Caco-2 (cell line): ENCODE measurements around the gene CRYGD. TPM values are rescaled to one million over a fixed set of nuclear protein-coding genes. Genes with fewer than 3 reads are reported as not detected.

ENCODE experiments used
- BruUV-seq: library from RNA; stranded (reverse); fragments of 400-500 nt; replicated peaks from 2 replicates; lab custom pipeline; 2021; lab: Mats Ljungman, UMichigan
- CTCF ChIA-PET: fragments of 300-600 bp; sonication (Branson Sonifier 250); formaldehyde crosslinking; loops from one replicate; lab custom pipeline; 2022; ENCODE audit warnings: antibody characterized with exemption; lab: Charles Lee
- POLR2A ChIA-PET: fragments of 300-600 bp; sonication (Branson Sonifier 250); formaldehyde crosslinking; loops from one replicate; lab custom pipeline; 2022; ENCODE audit warnings: antibody characterized with exemption; lab: Charles Lee
- DNase-seq, 2 experiments: peaks; one replicate each; pipeline versions ENCODE4 v3.0.0 to v3.0.0-alpha.2; 2020 to 2022
- H3K27me3 ChIP-seq: replicated peaks from 2 replicates; pipeline ENCODE4 v1.6.0; 2011; ENCODE audit warnings: low read length; ENCODE audit not compliant: control insufficient read depth, insufficient read depth
- H3K36me3 ChIP-seq: 2 replicates; pipeline ENCODE4 v1.5.1; 2011; ENCODE audit warnings: low read length; ENCODE audit not compliant: control insufficient read depth, insufficient read depth
- H3K4me1 ChIP-seq: fragments of 250-450 bp; sonication (Bioruptor Pico); 2 replicates; pipeline ENCODE4 v1.5.1; 2020; ENCODE audit warnings: mild to moderate bottlenecking
- H3K4me3 ChIP-seq: 2 replicates; pipeline ENCODE4 v1.5.1; 2011; ENCODE audit warnings: low read depth, mild to moderate bottlenecking, control low read depth, low read length
- H3K9me3 ChIP-seq: fragments of 250-450 bp; sonication (Bioruptor Pico); 2 replicates; pipeline ENCODE4 v1.5.1; 2020; ENCODE audit warnings: mild to moderate bottlenecking, moderate library complexity
- H3K27ac Mint-ChIP-seq: one replicate; pipeline ENCODE4 v1.8.0; 2022; ENCODE audit warnings: mixed read lengths; ENCODE audit not compliant: unreplicated experiment
- H3K27me3 Mint-ChIP-seq: one replicate; pipeline ENCODE4 v1.8.0; 2022; ENCODE audit warnings: mixed read lengths; ENCODE audit not compliant: insufficient read depth, unreplicated experiment
- H3K36me3 Mint-ChIP-seq: one replicate; pipeline ENCODE4 v1.8.0; 2022; ENCODE audit warnings: mild to moderate bottlenecking, mixed read lengths; ENCODE audit not compliant: insufficient read depth, unreplicated experiment
- H3K4me1 Mint-ChIP-seq: one replicate; pipeline ENCODE4 v1.8.0; 2022; ENCODE audit warnings: low read depth, mixed read lengths; ENCODE audit not compliant: unreplicated experiment
- H3K4me3 Mint-ChIP-seq: one replicate; pipeline ENCODE4 v1.8.0; 2022; ENCODE audit warnings: mild to moderate bottlenecking, moderate library complexity, mixed read lengths; ENCODE audit not compliant: unreplicated experiment
- H3K9me3 Mint-ChIP-seq: one replicate; pipeline ENCODE4 v1.8.0; 2022; ENCODE audit warnings: mixed read lengths; ENCODE audit not compliant: unreplicated experiment
- CTCF ChIP-seq, 2 experiments: fragments of 200-600 bp in 1 of 2; IDR thresholded peaks; 1 replicate in 1 of 2; 2 replicates in 1 of 2; pipeline versions ENCODE4 v1.5.1 to v1.8.0; 2011 to 2022; ENCODE audit warnings: antibody characterized with exemption in 1 of 2, control low read depth in 1 of 2, inconsistent platforms in 1 of 2, low read depth in 1 of 2, low read length in 1 of 2, mild to moderate bottlenecking in 1 of 2, moderate library complexity in 1 of 2; ENCODE audit not compliant: insufficient read depth in 1 of 2, severe bottlenecking in 1 of 2, unreplicated experiment in 1 of 2
- intact Hi-C: fragments of 100-400 bp; cut with micrococcal nuclease; formaldehyde crosslinking; loops from one replicate; pipeline ENCODE4 v1.10.0; 2022; ENCODE audit not compliant: unreplicated experiment
- total RNA-seq: library from RNA; stranded (reverse); gene quantifications from 2 replicates; pipeline ENCODE4 v1.2.3, GENCODE V29; 2022

CRYGD gene
- total RNA-seq, 1 experiment from 2014 or later = not detected

GRCh38 chr2:208127090-208127489, 2.8 kb upstream of the CRYGD start:
- no peak for TF ChIP-seq CTCF (IDR thresholded peaks at IDR 0.05; ENCODE audit: insufficient read depth in 1 of 2, low read depth in 1 of 2, low read length in 1 of 2, severe bottlenecking in 1 of 2, unreplicated experiment in 1 of 2)
- peaks cover 37% of the 10 kb centered on the region for H3K4me1 Mint-ChIP-seq
- POLR2A ChIA-PET = no interaction called here
- CTCF ChIA-PET = no interaction called here
- no peaks in the 10 kb centered on the region for H3K9me3 Mint-ChIP-seq
- no peaks in the 10 kb centered on the region for H3K27me3 Mint-ChIP-seq
- H3K4me3 ChIP-seq = no peak overlapping the region
- H3K36me3 ChIP-seq = no peaks in the 10 kb centered on the region
- no peak overlapping the region for H3K4me3 Mint-ChIP-seq
- no TSS peak for BruUV-seq
- no peak for DNase-seq
- no peaks in the 10 kb centered on the region for H3K9me3 ChIP-seq
- H3K36me3 Mint-ChIP-seq = peaks cover 10% of the 10 kb centered on the region
- intact Hi-C loops = no loop called here
- no peak overlapping the region for H3K27ac Mint-ChIP-seq
- peaks cover 31% of the 10 kb centered on the region for H3K4me1 ChIP-seq
- H3K27me3 ChIP-seq = no peaks in the 10 kb centered on the region

- Mint-ChIP-seq H3K36me3 (peaks cover 10% of the 10 kb centered on the region), H3K27ac (peak overlapping the region; percentile 88), H3K27me3 (no peaks in the 10 kb centered on the region), H3K4me3 (peak overlapping the region; percentile 44), H3K4me1 (peaks cover 27% of the 10 kb centered on the region), H3K9me3 (no peaks in the 10 kb centered on the region)
- no peaks in the 10 kb centered on the region for H3K9me3 ChIP-seq
- BruUV-seq = no TSS peak
- POLR2A ChIA-PET = interaction anchor here (0.6 kb wide), 1 partner anchor 11 kb away, joined by 3 read pairs; no protein-coding TSS in a partner anchor
- H3K4me1 ChIP-seq = peaks cover 27% of the 10 kb centered on the region
- CTCF ChIA-PET = interaction anchor here (0.7 to 0.9 kb wide), 2 partner anchors 85 to 100 kb away, joined by 3 to 5 read pairs; partner anchors contain the start of gene PLEKHM3
- no peaks in the 10 kb centered on the region for H3K36me3 ChIP-seq
- H3K4me3 ChIP-seq = no peak overlapping the region
- no peak for TF ChIP-seq CTCF (IDR thresholded peaks at IDR 0.05; ENCODE audit: insufficient read depth in 1 of 2, low read depth in 1 of 2, low read length in 1 of 2, severe bottlenecking in 1 of 2, unreplicated experiment in 1 of 2)
- H3K27me3 ChIP-seq = no peaks in the 10 kb centered on the region
- DNase-seq = no peak
- intact Hi-C loops = no loop called here
Observed at GRCh38 chr2:208125251-208125650, 927 bp upstream of the CRYGD start.

- intact Hi-C loops = no loop called here
- Mint-ChIP-seq H3K27me3 (no peaks in the 10 kb centered on the region), H3K36me3 (peaks cover 24% of the 10 kb centered on the region), H3K4me1 (peaks cover 33% of the 10 kb centered on the region), H3K27ac (no peak overlapping the region), H3K4me3 (no peak overlapping the region), H3K9me3 (no peaks in the 10 kb centered on the region)
- POLR2A ChIA-PET = no interaction called here
- H3K4me3 ChIP-seq = no peak overlapping the region
- no peaks in the 10 kb centered on the region for H3K9me3 ChIP-seq
- no peak for TF ChIP-seq CTCF (IDR thresholded peaks at IDR 0.05; ENCODE audit: insufficient read depth in 1 of 2, low read depth in 1 of 2, low read length in 1 of 2, severe bottlenecking in 1 of 2, unreplicated experiment in 1 of 2)
- no peaks in the 10 kb centered on the region for H3K27me3 ChIP-seq
- DNase-seq = no peak
- CTCF ChIA-PET = interaction anchor here (1.0 kb wide), 1 partner anchor 20 kb away, joined by 3 read pairs; no protein-coding TSS in a partner anchor
- H3K4me1 ChIP-seq = peaks cover 36% of the 10 kb centered on the region
- no TSS peak for BruUV-seq
- no peaks in the 10 kb centered on the region for H3K36me3 ChIP-seq
Observed at GRCh38 chr2:208122248-208122647, 2.1 kb downstream of the CRYGD start.
